IMR-90 (cell line): ENCODE results near the gene KRTAP10-10. TPM values are rescaled to one million over a fixed set of nuclear protein-coding genes. Genes with fewer than 3 reads are reported as not detected.

ENCODE experiments used
- ATAC-seq: fragments of 200-7000 bp; cut with Tn5 transposase; 2 replicates; pipeline ENCODE4 v1.9.1; 2020; ENCODE audit warnings: low read depth, mild to moderate bottlenecking, moderate library complexity
- BruUV-seq: library from RNA; stranded (reverse); fragments of 400-500 nt; replicated peaks from 2 replicates; lab custom pipeline; 2021; lab: Mats Ljungman, UMichigan
- CTCF ChIA-PET: fragments of 300-600 bp; formaldehyde crosslinking; extraction: SDS; loops from one replicate; lab custom pipeline; 2021; ENCODE audit warnings: antibody characterized with exemption; lab: Yijun Ruan, JAX
- POLR2A ChIA-PET: fragments of 300-600 bp; sonication (Branson Sonifier 250); formaldehyde crosslinking; loops from one replicate; lab custom pipeline; 2022; ENCODE audit warnings: antibody characterized with exemption; ENCODE audit not compliant: unreplicated experiment; lab: Charles Lee
- DNase-seq: peaks from one replicate; pipeline ENCODE4 v3.0.0; 2013
- H2AFZ ChIP-seq: replicated peaks from 2 replicates; pipeline ENCODE3; 2013; ENCODE audit warnings: low read length, mild to moderate bottlenecking; ENCODE audit not compliant: poor library complexity
- H2AK5ac ChIP-seq: 2 replicates; pipeline ENCODE4 v1.6.1; 2013; ENCODE audit warnings: low read depth, low read length, inconsistent platforms
- H2AK9ac ChIP-seq: replicated peaks from 2 replicates; pipeline ENCODE3; 2013; ENCODE audit warnings: mild to moderate bottlenecking, low read depth, low read length, moderate library complexity; ENCODE audit not compliant: poor library complexity
- H2BK120ac ChIP-seq: 2 replicates; pipeline ENCODE4 v1.6.1; 2013; ENCODE audit warnings: low read depth, low read length, inconsistent platforms
- H2BK15ac ChIP-seq: 3 replicates; pipeline ENCODE4 v1.6.1; 2013; ENCODE audit warnings: low read depth, low read length, inconsistent platforms
- H2BK20ac ChIP-seq: 2 replicates; pipeline ENCODE4 v1.6.1; 2013; ENCODE audit warnings: low read depth, mild to moderate bottlenecking, inconsistent platforms, low read length, moderate library complexity
- H2BK5ac ChIP-seq: 2 replicates; pipeline ENCODE4 v1.6.1; 2013; ENCODE audit warnings: mild to moderate bottlenecking, low read depth, low read length, inconsistent platforms; ENCODE audit not compliant: poor library complexity, severe bottlenecking
- H3K14ac ChIP-seq: replicated peaks from 2 replicates; pipeline ENCODE4 v1.6.1; 2013; ENCODE audit warnings: low read depth, low read length, inconsistent platforms
- H3K18ac ChIP-seq: 2 replicates; pipeline ENCODE4 v1.6.1; 2013; ENCODE audit warnings: low read depth, low read length, control low read depth
- H3K23ac ChIP-seq: 2 replicates; pipeline ENCODE4 v1.6.1; 2013; ENCODE audit warnings: low read depth, low read length, inconsistent platforms
- H3K27ac ChIP-seq: 2 replicates; pipeline ENCODE4 v1.5.1; 2013; ENCODE audit warnings: mild to moderate bottlenecking, control low read depth, low read length; ENCODE audit not compliant: insufficient read depth
- H3K27me3 ChIP-seq: 2 replicates; pipeline ENCODE4 v1.6.1; 2013; ENCODE audit warnings: low read length; ENCODE audit not compliant: control insufficient read depth, insufficient read depth
- H3K36me3 ChIP-seq: 2 replicates; pipeline ENCODE4 v1.6.1; 2013; ENCODE audit warnings: low read length, mixed read lengths; ENCODE audit not compliant: control insufficient read depth, insufficient read depth
- H3K4ac ChIP-seq: 2 replicates; pipeline ENCODE4 v1.6.1; 2013; ENCODE audit warnings: low read depth, low read length, inconsistent platforms
- H3K4me1 ChIP-seq: 2 replicates; pipeline ENCODE4 v1.6.1; 2013; ENCODE audit warnings: low read length, mixed read lengths; ENCODE audit not compliant: control insufficient read depth, insufficient read depth
- H3K4me2 ChIP-seq: 2 replicates; pipeline ENCODE4 v1.6.1; 2013; ENCODE audit warnings: low read depth, mild to moderate bottlenecking, control low read depth, low read length, moderate library complexity
- H3K4me3 ChIP-seq: 2 replicates; pipeline ENCODE4 v1.5.1; 2013; ENCODE audit warnings: low read depth, mild to moderate bottlenecking, control low read depth, low read length, moderate library complexity; ENCODE audit not compliant: insufficient read depth
- H3K56ac ChIP-seq: 2 replicates; pipeline ENCODE4 v1.6.1; 2013; ENCODE audit warnings: low read length, inconsistent platforms; ENCODE audit not compliant: insufficient read depth; ENCODE audit errors: extremely low read depth
- H3K79me1 ChIP-seq, 2 experiments: 2 replicates each; pipeline ENCODE4 v1.6.1; 2013; ENCODE audit warnings: low read length in 2 of 2, inconsistent platforms in 1 of 2, low read depth in 1 of 2
- H3K9ac ChIP-seq: 2 replicates; pipeline ENCODE4 v1.6.1; 2013; ENCODE audit warnings: low read depth, low read length, control low read depth
- H3K9me1 ChIP-seq: 2 replicates; pipeline ENCODE4 v1.6.1; 2013; ENCODE audit warnings: low read length, inconsistent platforms; ENCODE audit not compliant: insufficient read depth
- H3K9me3 ChIP-seq: 2 replicates; pipeline ENCODE4 v1.6.1; 2013; ENCODE audit warnings: low read length; ENCODE audit not compliant: control insufficient read depth, insufficient read depth
- H4K20me1 ChIP-seq: 2 replicates; pipeline ENCODE4 v1.6.1; 2013; ENCODE audit warnings: low read length, inconsistent platforms; ENCODE audit not compliant: insufficient read depth
- H4K5ac ChIP-seq: 2 replicates; pipeline ENCODE4 v1.6.1; 2013; ENCODE audit warnings: mild to moderate bottlenecking, low read depth, low read length, control low read depth
- H4K8ac ChIP-seq, 2 experiments: 2 replicates each; pipeline ENCODE4 v1.6.1; 2013; ENCODE audit warnings: low read depth in 2 of 2, low read length in 2 of 2, control low read depth in 1 of 2, inconsistent platforms in 1 of 2
- H4K91ac ChIP-seq: 2 replicates; pipeline ENCODE4 v1.6.1; 2013; ENCODE audit warnings: low read depth, low read length, inconsistent platforms; ENCODE audit not compliant: insufficient read depth
- BHLHE40 ChIP-seq: fragments of 150-350 bp; IDR thresholded peaks from 2 replicates; pipeline ENCODE4 v1.6.1; 2016; ENCODE audit warnings: mild to moderate bottlenecking, low read depth, low read length
- CEBPB ChIP-seq: IDR thresholded peaks from 2 replicates; pipeline ENCODE4 v1.6.1; 2012; ENCODE audit warnings: low read depth, low read length, improper control_type of control experiment
- CHD1 ChIP-seq: IDR thresholded peaks from 2 replicates; pipeline ENCODE4 v1.6.1; 2012; ENCODE audit warnings: low read depth, low read length, improper control_type of control experiment
- FOS ChIP-seq: fragments of 150-350 bp; IDR thresholded peaks from 2 replicates; pipeline ENCODE4 v1.6.1; 2016; ENCODE audit warnings: low read depth, low read length
- NFE2L2 ChIP-seq: fragments of 150-350 bp; IDR thresholded peaks from 2 replicates; pipeline ENCODE4 v1.6.1; 2016; ENCODE audit warnings: low read depth, mild to moderate bottlenecking, low read length
- POLR2A ChIP-seq: IDR thresholded peaks from 2 replicates; pipeline ENCODE4 v1.6.1; 2012; ENCODE audit warnings: mild to moderate bottlenecking, low read depth, low read length
- RAD21 ChIP-seq: IDR thresholded peaks from 2 replicates; pipeline ENCODE4 v1.6.1; 2012; ENCODE audit warnings: low read length, improper control_type of control experiment
- RCOR1 ChIP-seq: IDR thresholded peaks from 2 replicates; pipeline ENCODE4 v1.6.1; 2012; ENCODE audit warnings: mild to moderate bottlenecking, low read length, improper control_type of control experiment; ENCODE audit not compliant: insufficient replicate concordance
- RFX5 ChIP-seq: IDR thresholded peaks from 2 replicates; pipeline ENCODE4 v1.8.0; 2012; ENCODE audit warnings: low read depth, mild to moderate bottlenecking, low read length, moderate library complexity
- USF2 ChIP-seq: fragments of 150-350 bp; IDR thresholded peaks from 2 replicates; pipeline ENCODE4 v1.6.1; 2017; ENCODE audit warnings: mild to moderate bottlenecking, antibody characterized with exemption, low read length, low read depth
- WGBS, 2 experiments: methylation state at CpG; one replicate each; pipeline versions ENCODE4 v1.1.5 to v1.1.7; 2013; ENCODE audit warnings: missing lambda C conversion rate in 2 of 2; ENCODE audit not compliant: insufficient read length in 1 of 2; ENCODE audit errors: extremely low coverage in 2 of 2; 5-methylcytosine and 5-hydroxymethylcytosine counted together
- dilution Hi-C: fragments of 300-500 bp; cut with HindIII; formaldehyde crosslinking; loops from one replicate; pipeline ENCODE4 v1.14.3; 2018; ENCODE audit warnings: low sequenced_read_pairs; ENCODE audit not compliant: unreplicated experiment
- in situ Hi-C: fragments of 300-500 bp; cut with MboI; formaldehyde crosslinking; loops from 3 replicates; pipeline ENCODE4 v1.14.3; 2019; ENCODE audit warnings: low sequenced_read_pairs, inconsistent platforms, mixed read lengths
- intact Hi-C: fragments of 100-400 bp; cut with micrococcal nuclease; formaldehyde crosslinking; loops from 2 replicates; pipeline ENCODE4 v1.10.0; 2022
- polyA plus RNA-seq, 3 experiments: library from polyadenylated mRNA; depleted of rRNA; stranded (reverse); fragments of >200 nt; gene quantifications; 2 replicates each; pipeline ENCODE4 v1.2.3, GENCODE V29; 2012; ENCODE audit warnings: low replicate concordance in 1 of 3
- total RNA-seq: library from RNA; depleted of rRNA; stranded (reverse); fragments of >200 nt; gene quantifications from 2 replicates; pipeline ENCODE4 v1.2.3, GENCODE V29; 2012

KRTAP10-10 gene
- total and polyA plus RNA-seq, 2 of the 4 experiments (the other 2 are of a cell fraction): not detected

- Histone ChIP-seq H3K79me1 (no peaks in the 10 kb centered on the region), H3K4me1 (no peaks in the 10 kb centered on the region), H2BK15ac (no peak overlapping the region), H3K14ac (no peak overlapping the region), H3K9me1 (no peaks in the 10 kb centered on the region), H3K27me3 (no peaks in the 10 kb centered on the region; the same call in 1 of the 2 replicates), H2BK5ac (no peak overlapping the region), H3K27ac (no peak overlapping the region), H2AK5ac (no peak overlapping the region), H2AFZ (no peak overlapping the region), H4K5ac (no peak overlapping the region), H2BK20ac (no peak overlapping the region), H3K4ac (no peak overlapping the region), H3K9ac (no peak overlapping the region), H3K18ac (no peak overlapping the region), H3K56ac (no peak overlapping the region), H4K91ac (no peak overlapping the region), H2BK120ac (no peak overlapping the region), H3K9me3 (peaks cover 13% of the 10 kb centered on the region), H3K4me3 (no peak overlapping the region), H3K4me2 (no peak overlapping the region), H3K36me3 (no peaks in the 10 kb centered on the region), H4K20me1 (no peaks in the 10 kb centered on the region), H4K8ac (no peak overlapping the region), H3K23ac (no peak overlapping the region), H2AK9ac (no peak overlapping the region)
- DNase-seq: no peak
- TF ChIP-seq CHD1: no peak
- TF ChIP-seq RAD21: no peak
- TF ChIP-seq CEBPB: no peak
- TF ChIP-seq USF2: no peak
- TF ChIP-seq POLR2A: no peak
- TF ChIP-seq RCOR1: no peak
- TF ChIP-seq FOS: no peak
- no peak for TF ChIP-seq BHLHE40
- TF ChIP-seq NFE2L2: no peak
- no peak for TF ChIP-seq RFX5
- no TSS peak for BruUV-seq
- CTCF ChIA-PET: no interaction called here
- WGBS, 2 experiments: no CpG with 5 or more reads among the region's 4 CpGs
- in situ Hi-C loops: no loop called here
- dilution Hi-C loops: no loop called here
- intact Hi-C loops: no loop called here
- ATAC-seq: no peak
- POLR2A ChIA-PET: no interaction called here
Measured at GRCh38 chr21:44611551-44611950, 25.6 kb upstream of the KRTAP10-10 start.
